H9 (cell line): ENCODE data around the gene BRMS1. TPM values are rescaled to one million over a fixed set of nuclear protein-coding genes. Genes with fewer than 3 reads are reported as not detected.

ENCODE experiments used
- DNase-seq: peaks from one replicate; pipeline ENCODE4 v3.0.0-alpha.2; 2017
- H2AFZ ChIP-seq: one replicate; pipeline ENCODE4 v1.6.1; 2013; ENCODE audit warnings: mild to moderate bottlenecking, low read length, control low read depth, moderate library complexity
- H2AK5ac ChIP-seq: 2 replicates; pipeline ENCODE4 v1.6.1; 2013; ENCODE audit warnings: low read length, control low read depth, mixed read lengths; ENCODE audit not compliant: insufficient read length
- H2BK120ac ChIP-seq: one replicate; pipeline ENCODE4 v1.6.1; 2013; ENCODE audit warnings: low read depth, mild to moderate bottlenecking, low read length, control low read depth, inconsistent platforms; ENCODE audit not compliant: poor library complexity, severe bottlenecking
- H2BK12ac ChIP-seq: 2 replicates; pipeline ENCODE4 v1.6.1; 2013; ENCODE audit warnings: low read length, control low read depth, mixed read lengths, low read depth; ENCODE audit not compliant: insufficient read length
- H2BK15ac ChIP-seq: 2 replicates; pipeline ENCODE4 v1.6.1; 2013; ENCODE audit warnings: low read depth, low read length, control low read depth
- H2BK20ac ChIP-seq: one replicate; pipeline ENCODE4 v1.6.1; 2013; ENCODE audit warnings: low read depth, mild to moderate bottlenecking, low read length, control low read depth, inconsistent platforms; ENCODE audit not compliant: poor library complexity, severe bottlenecking
- H2BK5ac ChIP-seq: 2 replicates; pipeline ENCODE4 v1.6.1; 2013; ENCODE audit warnings: low read length, control low read depth, mixed read lengths; ENCODE audit not compliant: insufficient read length
- H3K14ac ChIP-seq: 2 replicates; pipeline ENCODE4 v1.6.1; 2013; ENCODE audit warnings: low read length, control low read depth; ENCODE audit not compliant: insufficient read depth
- H3K18ac ChIP-seq: 2 replicates; pipeline ENCODE4 v1.6.1; 2013; ENCODE audit warnings: low read depth, mild to moderate bottlenecking, mixed read lengths, low read length, control low read depth; ENCODE audit not compliant: insufficient read length
- H3K23ac ChIP-seq: 2 replicates; pipeline ENCODE4 v1.6.1; 2013; ENCODE audit warnings: low read length, control low read depth, mixed read lengths, low read depth; ENCODE audit not compliant: insufficient read length
- H3K23me2 ChIP-seq: 2 replicates; pipeline ENCODE4 v1.6.1; 2013; ENCODE audit warnings: low read depth, mild to moderate bottlenecking, mixed read lengths, low read length, control low read depth; ENCODE audit not compliant: insufficient read length, poor library complexity, severe bottlenecking
- H3K27ac ChIP-seq: 2 replicates; pipeline ENCODE4 v1.5.1; 2013; ENCODE audit warnings: low read length, control low read depth, mixed read lengths, low read depth; ENCODE audit not compliant: insufficient read length
- H3K27me3 ChIP-seq: 2 replicates; pipeline ENCODE4 v1.6.1; 2013; ENCODE audit warnings: low read length, control low read depth, inconsistent platforms; ENCODE audit not compliant: insufficient read depth
- H3K4ac ChIP-seq: 2 replicates; pipeline ENCODE4 v1.6.1; 2013; ENCODE audit warnings: low read depth, mild to moderate bottlenecking, control low read depth, inconsistent platforms, low read length, moderate library complexity
- H3K4me1 ChIP-seq: 2 replicates; pipeline ENCODE4 v1.6.1; 2013; ENCODE audit warnings: low read length, control low read depth, inconsistent platforms; ENCODE audit not compliant: insufficient read depth
- H3K4me2 ChIP-seq: 2 replicates; pipeline ENCODE4 v1.6.1; 2013; ENCODE audit warnings: low read length, control low read depth, mixed read lengths; ENCODE audit not compliant: insufficient read length, insufficient read depth
- H3K56ac ChIP-seq: 2 replicates; pipeline ENCODE4 v1.6.1; 2013; ENCODE audit warnings: low read depth, mild to moderate bottlenecking, mixed read lengths, low read length, control low read depth; ENCODE audit not compliant: insufficient read length
- H3K79me1 ChIP-seq: 2 replicates; pipeline ENCODE4 v1.6.1; 2013; ENCODE audit warnings: low read depth, mild to moderate bottlenecking, moderate library complexity, low read length, control low read depth, inconsistent platforms; ENCODE audit not compliant: insufficient read depth, poor library complexity, severe bottlenecking
- H3K79me2 ChIP-seq: 2 replicates; pipeline ENCODE4 v1.6.1; 2013; ENCODE audit warnings: low read length, control low read depth, inconsistent platforms; ENCODE audit not compliant: insufficient read depth
- H3K9ac ChIP-seq: 2 replicates; pipeline ENCODE4 v1.6.1; 2013; ENCODE audit warnings: low read length, control low read depth, mixed read lengths; ENCODE audit not compliant: insufficient read length; ENCODE audit errors: extremely low read depth
- H3K9me3 ChIP-seq: one replicate; pipeline ENCODE4 v1.6.1; 2013; ENCODE audit warnings: low read depth, low read length, inconsistent platforms; ENCODE audit not compliant: control insufficient read depth
- H3T11ph ChIP-seq: one replicate; pipeline ENCODE4 v1.6.1; 2013; ENCODE audit warnings: mild to moderate bottlenecking, low read length, control low read depth, inconsistent platforms
- H4K20me1 ChIP-seq: one replicate; pipeline ENCODE4 v1.6.1; 2013; ENCODE audit not compliant: control insufficient read depth, insufficient read length, insufficient read depth
- H4K5ac ChIP-seq: 2 replicates; pipeline ENCODE4 v1.6.1; 2013; ENCODE audit warnings: low read depth, mild to moderate bottlenecking, mixed read lengths, low read length, control low read depth; ENCODE audit not compliant: insufficient read length
- H4K8ac ChIP-seq: replicated peaks from 2 replicates; pipeline ENCODE4 v1.6.1; 2013; ENCODE audit warnings: low read length, control low read depth, mixed read lengths, low read depth; ENCODE audit not compliant: insufficient read length
- H4K91ac ChIP-seq: 2 replicates; pipeline ENCODE4 v1.6.1; 2013; ENCODE audit warnings: low read depth, mild to moderate bottlenecking, moderate library complexity, mixed read lengths, low read length, control low read depth; ENCODE audit not compliant: insufficient read length
- H3K27ac Mint-ChIP-seq, 3 experiments: 2 replicates in 2 of 3; 3 replicates in 1 of 3; pipeline ENCODE4 v1.8.0; 2020 to 2021; ENCODE audit warnings: mixed read lengths in 3 of 3, mild to moderate bottlenecking in 1 of 3, moderate library complexity in 1 of 3
- H3K27me3 Mint-ChIP-seq: 2 replicates; pipeline ENCODE4 v1.8.0; 2021; ENCODE audit warnings: low read depth, mild to moderate bottlenecking, moderate library complexity, mixed read lengths
- H3K36me3 Mint-ChIP-seq, 3 experiments: 2 replicates in 2 of 3; 3 replicates in 1 of 3; pipeline ENCODE4 v1.8.0; 2020 to 2021; ENCODE audit warnings: low read depth in 3 of 3, mixed read lengths in 3 of 3; ENCODE audit not compliant: insufficient read depth in 1 of 3
- H3K4me1 Mint-ChIP-seq, 2 experiments: 2 replicates each; pipeline ENCODE4 v1.8.0; 2020; ENCODE audit warnings: mixed read lengths in 2 of 2
- H3K4me3 Mint-ChIP-seq, 2 experiments: 2 replicates in 1 of 2; 3 replicates in 1 of 2; pipeline ENCODE4 v1.8.0; 2020 to 2021; ENCODE audit warnings: mild to moderate bottlenecking in 2 of 2, mixed read lengths in 2 of 2, moderate library complexity in 1 of 2
- H3K9me3 Mint-ChIP-seq, 2 experiments: 2 replicates in 1 of 2; 3 replicates in 1 of 2; pipeline ENCODE4 v1.8.0; 2020; ENCODE audit warnings: mild to moderate bottlenecking in 2 of 2, mixed read lengths in 2 of 2, moderate library complexity in 1 of 2
- WGBS: extraction: QIAGEN DNeasy Blood & Tissue Kit; methylation state at CpG from one replicate; pipeline ENCODE4 v1.1.7; 2013; ENCODE audit warnings: missing lambda C conversion rate, low lambda C conversion rate, mixed read lengths; ENCODE audit not compliant: insufficient read length; ENCODE audit errors: extremely low coverage; 5-methylcytosine and 5-hydroxymethylcytosine counted together
- total RNA-seq: library from RNA; stranded (reverse); gene quantifications from 2 replicates; pipeline ENCODE4 v1.2.1, GENCODE V29; 2021
- TF ChIP-seq, protein P1 (sequence below): fragments of 200-600 bp; sonication (generic); conservative IDR thresholded peaks from 3 replicates; pipeline ENCODE4 v1.8.0; 2021; ENCODE audit warnings: antibody characterized with exemption, mild to moderate bottlenecking

BRMS1 gene
- total RNA-seq, 1 experiment from 2014 or later = 50.1 TPM

- H2BK20ac ChIP-seq = no peak overlapping the region
- H3K36me3 Mint-ChIP-seq = no peaks in the 10 kb centered on the region; a peak in 1 of 7 replicates
- H3K27ac ChIP-seq = no peak overlapping the region
- no peaks in the 10 kb centered on the region for H3K79me1 ChIP-seq
- H3K79me2 ChIP-seq = no peaks in the 10 kb centered on the region
- no peak overlapping the region for H3K4me2 ChIP-seq
- H3K23ac ChIP-seq = no peak overlapping the region
- H3K4me1 Mint-ChIP-seq = peaks cover 9 to 20% of the 10 kb centered on the region in 2 experiments
- no peak overlapping the region for H2BK120ac ChIP-seq
- no peak overlapping the region for H2BK12ac ChIP-seq
- H3K9ac ChIP-seq = no peak overlapping the region
- no peaks in the 10 kb centered on the region for H4K20me1 ChIP-seq
- peaks cover 10% of the 10 kb centered on the region for H3K27me3 Mint-ChIP-seq
- H3K4ac ChIP-seq = no peak overlapping the region
- no peak overlapping the region for H3T11ph ChIP-seq
- no peaks in the 10 kb centered on the region for H3K27me3 ChIP-seq
- H3K56ac ChIP-seq = no peak overlapping the region
- H4K5ac ChIP-seq = no peak overlapping the region
- H4K91ac ChIP-seq = no peak overlapping the region
- H4K8ac ChIP-seq = no peak overlapping the region
- 0 out of 2 replicates have a peak, but pooled peaks cover 3% of the 10 kb centered on the region for H3K4me1 ChIP-seq
- TF ChIP-seq, protein P1, sequence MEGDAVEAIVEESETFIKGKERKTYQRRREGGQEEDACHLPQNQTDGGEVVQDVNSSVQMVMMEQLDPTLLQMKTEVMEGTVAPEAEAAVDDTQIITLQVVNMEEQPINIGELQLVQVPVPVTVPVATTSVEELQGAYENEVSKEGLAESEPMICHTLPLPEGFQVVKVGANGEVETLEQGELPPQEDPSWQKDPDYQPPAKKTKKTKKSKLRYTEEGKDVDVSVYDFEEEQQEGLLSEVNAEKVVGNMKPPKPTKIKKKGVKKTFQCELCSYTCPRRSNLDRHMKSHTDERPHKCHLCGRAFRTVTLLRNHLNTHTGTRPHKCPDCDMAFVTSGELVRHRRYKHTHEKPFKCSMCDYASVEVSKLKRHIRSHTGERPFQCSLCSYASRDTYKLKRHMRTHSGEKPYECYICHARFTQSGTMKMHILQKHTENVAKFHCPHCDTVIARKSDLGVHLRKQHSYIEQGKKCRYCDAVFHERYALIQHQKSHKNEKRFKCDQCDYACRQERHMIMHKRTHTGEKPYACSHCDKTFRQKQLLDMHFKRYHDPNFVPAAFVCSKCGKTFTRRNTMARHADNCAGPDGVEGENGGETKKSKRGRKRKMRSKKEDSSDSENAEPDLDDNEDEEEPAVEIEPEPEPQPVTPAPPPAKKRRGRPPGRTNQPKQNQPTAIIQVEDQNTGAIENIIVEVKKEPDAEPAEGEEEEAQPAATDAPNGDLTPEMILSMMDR = no peak
- H3K14ac ChIP-seq = no peak overlapping the region
- H3K4me3 Mint-ChIP-seq = peak overlapping the region in 1 of 2 experiments; percentile 10; a peak in 2 of 5 replicates
- H2BK5ac ChIP-seq = no peak overlapping the region
- H3K9me3 Mint-ChIP-seq = no peaks in the 10 kb centered on the region
- H3K23me2 ChIP-seq = no peaks in the 10 kb centered on the region
- no peak for DNase-seq
- no peak overlapping the region for H2BK15ac ChIP-seq
- no peak overlapping the region; a peak in 1 of 7 replicates for H3K27ac Mint-ChIP-seq
- no peak overlapping the region for H2AK5ac ChIP-seq
- H3K9me3 ChIP-seq = no peaks in the 10 kb centered on the region
- WGBS = no CpG with 5 or more reads among the region's 10 CpGs
- H3K18ac ChIP-seq = no peak overlapping the region
- H2AFZ ChIP-seq = no peak overlapping the region
Measured at GRCh38 chr11:66327171-66328030, 17.5 kb downstream of the BRMS1 start.
